Colonic mucosa (tissue), 4 donors: ENCODE measurements around the gene CREG2. TPM values are rescaled to one million over a fixed set of nuclear protein-coding genes. Genes with fewer than 3 reads are reported as not detected.

Experiments
- DNase-seq: peaks from one replicate; pipeline ENCODE4 v3.0.0-alpha.2; 2020
- H3K27ac ChIP-seq: fragments of 200-600 bp; one replicate; pipeline ENCODE4 v1.8.0; 2021
- H3K27me3 ChIP-seq: fragments of 200-600 bp; one replicate; pipeline ENCODE4 v1.8.0; 2021
- H3K36me3 ChIP-seq: fragments of 200-600 bp; one replicate; pipeline ENCODE4 v1.8.0; 2021
- H3K4me1 ChIP-seq: fragments of 200-600 bp; one replicate; pipeline ENCODE4 v1.8.0; 2021; ENCODE audit warnings: mild to moderate bottlenecking
- H3K4me3 ChIP-seq: fragments of 200-600 bp; one replicate; pipeline ENCODE4 v1.8.0; 2021
- H3K9ac ChIP-seq, 2 donors: one replicate each; pipeline ENCODE4 v1.7.0; 2013; ENCODE audit warnings: control low read depth in 2 of 2, low read depth in 2 of 2, low read length in 2 of 2
- H3K9me3 ChIP-seq: fragments of 200-600 bp; one replicate; pipeline ENCODE4 v1.8.0; 2021
- intact Hi-C: fragments of 100-400 bp; cut with DNase I; formaldehyde crosslinking; loops from one replicate; pipeline ENCODE4 v1.14.1; 2022
- total RNA-seq, 2 donors: library from RNA; stranded (reverse); fragmentation: NEBNext Ultra II Directional in 1 of 2; extraction: Animal tissue kit (Norgen Biotek cat#: 25700) in 1 of 2; gene quantifications; one replicate each; pipeline ENCODE4 v1.2.1, GENCODE V29; 2021
- TF ChIP-seq, protein P1 (sequence below): fragments of 200-600 bp; IDR thresholded peaks from one replicate; pipeline ENCODE4 v1.8.0; 2022; ENCODE audit warnings: antibody characterized with exemption, mild to moderate bottlenecking
- donor health status: healthy.
- donor health status: DM: no; HTN: no; CAD: no.
- donor health status: DM: no; HTN: no; CAD: no.

The CREG2 gene
- total RNA-seq, 2 donors from 2014 or later: 0.56 TPM; not detected in 1

GRCh38 chr2:101300836-101301235, 86.5 kb downstream of the CREG2 start:
- Histone ChIP-seq H3K9me3 (no peaks in the 10 kb centered on the region), H3K4me3 (no peak overlapping the region), H3K9ac (no peak overlapping the region), H3K4me1 (no peaks in the 10 kb centered on the region), H3K36me3 (no peaks in the 10 kb centered on the region), H3K27ac (no peak overlapping the region), H3K27me3 (no peaks in the 10 kb centered on the region)
- no peak for DNase-seq
- TF ChIP-seq, protein P1, sequence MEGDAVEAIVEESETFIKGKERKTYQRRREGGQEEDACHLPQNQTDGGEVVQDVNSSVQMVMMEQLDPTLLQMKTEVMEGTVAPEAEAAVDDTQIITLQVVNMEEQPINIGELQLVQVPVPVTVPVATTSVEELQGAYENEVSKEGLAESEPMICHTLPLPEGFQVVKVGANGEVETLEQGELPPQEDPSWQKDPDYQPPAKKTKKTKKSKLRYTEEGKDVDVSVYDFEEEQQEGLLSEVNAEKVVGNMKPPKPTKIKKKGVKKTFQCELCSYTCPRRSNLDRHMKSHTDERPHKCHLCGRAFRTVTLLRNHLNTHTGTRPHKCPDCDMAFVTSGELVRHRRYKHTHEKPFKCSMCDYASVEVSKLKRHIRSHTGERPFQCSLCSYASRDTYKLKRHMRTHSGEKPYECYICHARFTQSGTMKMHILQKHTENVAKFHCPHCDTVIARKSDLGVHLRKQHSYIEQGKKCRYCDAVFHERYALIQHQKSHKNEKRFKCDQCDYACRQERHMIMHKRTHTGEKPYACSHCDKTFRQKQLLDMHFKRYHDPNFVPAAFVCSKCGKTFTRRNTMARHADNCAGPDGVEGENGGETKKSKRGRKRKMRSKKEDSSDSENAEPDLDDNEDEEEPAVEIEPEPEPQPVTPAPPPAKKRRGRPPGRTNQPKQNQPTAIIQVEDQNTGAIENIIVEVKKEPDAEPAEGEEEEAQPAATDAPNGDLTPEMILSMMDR: no peak
- intact Hi-C loops: no loop called here

- intact Hi-C loops: no loop called here
- no peak for DNase-seq
- Histone ChIP-seq H3K36me3 (no peaks in the 10 kb centered on the region), H3K4me3 (no peak overlapping the region), H3K9me3 (no peaks in the 10 kb centered on the region), H3K27me3 (no peaks in the 10 kb centered on the region), H3K4me1 (no peaks in the 10 kb centered on the region), H3K9ac (no peak overlapping the region), H3K27ac (no peak overlapping the region)
- TF ChIP-seq, protein P1: no peak
These were observed 87.1 kb downstream of the CREG2 start for GRCh38 chr2:101300164-101300563.

- no peaks in the 10 kb centered on the region for H3K9me3 ChIP-seq
- no peaks in the 10 kb centered on the region for H3K27me3 ChIP-seq
- intact Hi-C loops: no loop called here
- no peaks in the 10 kb centered on the region for H3K36me3 ChIP-seq
- H3K4me1 ChIP-seq: no peaks in the 10 kb centered on the region
- no peak for DNase-seq
- no peak overlapping the region for H3K4me3 ChIP-seq
- TF ChIP-seq, protein P1: no peak
- no peak overlapping the region for H3K9ac ChIP-seq
- no peak overlapping the region for H3K27ac ChIP-seq
These were observed 87.7 kb downstream of the CREG2 start for GRCh38 chr2:101299604-101300003.

GRCh38 chr2:101297383-101297782, 89.9 kb downstream of the CREG2 start:
- intact Hi-C loops: no loop called here
- H3K36me3 ChIP-seq: no peaks in the 10 kb centered on the region
- no peaks in the 10 kb centered on the region for H3K9me3 ChIP-seq
- TF ChIP-seq, protein P1: no peak
- no peak overlapping the region for H3K9ac ChIP-seq
- no peaks in the 10 kb centered on the region for H3K4me1 ChIP-seq
- H3K4me3 ChIP-seq: no peak overlapping the region
- H3K27me3 ChIP-seq: no peaks in the 10 kb centered on the region
- no peak for DNase-seq
- H3K27ac ChIP-seq: no peak overlapping the region

- Histone ChIP-seq H3K4me1 (no peaks in the 10 kb centered on the region), H3K9me3 (no peaks in the 10 kb centered on the region), H3K27me3 (no peaks in the 10 kb centered on the region), H3K36me3 (no peaks in the 10 kb centered on the region), H3K9ac (no peak overlapping the region), H3K27ac (no peak overlapping the region), H3K4me3 (no peak overlapping the region)
- intact Hi-C loops: no loop called here
- DNase-seq: no peak
- TF ChIP-seq, protein P1: no peak
These were observed 90.9 kb downstream of the CREG2 start for GRCh38 chr2:101296371-101296770.

DNA sequence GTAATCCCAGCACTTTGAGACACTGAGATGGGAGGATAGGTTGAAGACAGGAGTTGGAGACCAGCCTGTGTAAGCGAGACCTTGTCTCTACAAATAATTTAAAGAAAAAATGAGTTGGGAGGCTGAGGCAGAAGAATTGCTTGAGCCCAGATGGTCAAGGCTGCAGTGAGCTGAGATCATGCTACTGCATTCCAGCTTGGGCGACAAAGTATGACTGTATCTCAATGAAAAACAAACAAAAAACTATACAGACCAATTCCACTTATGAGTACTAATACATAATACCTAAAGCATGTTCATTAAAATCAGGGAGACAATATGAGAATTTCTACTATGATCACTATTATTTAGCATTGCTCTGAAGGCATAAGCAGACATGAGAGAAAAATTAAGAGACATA, 91.4 kb downstream of the CREG2 start:
- no peaks in the 10 kb centered on the region for H3K4me1 ChIP-seq
- DNase-seq: no peak
- no peaks in the 10 kb centered on the region for H3K9me3 ChIP-seq
- intact Hi-C loops: no loop called here
- TF ChIP-seq, protein P1: no peak
- no peak overlapping the region for H3K9ac ChIP-seq
- H3K27me3 ChIP-seq: no peaks in the 10 kb centered on the region
- no peak overlapping the region for H3K27ac ChIP-seq
- H3K36me3 ChIP-seq: no peaks in the 10 kb centered on the region
- no peak overlapping the region for H3K4me3 ChIP-seq
